GM04503 (cell line): ENCODE measurements around the gene EVC.

Experiments used
- DNase-seq: peaks from one replicate; pipeline ENCODE4 v3.0.0-alpha.2; 2012; ENCODE audit warnings: low read depth

The EVC gene

GRCh38 chr4:5757091-5757490 is 46.1 kb downstream of the EVC start:
- DNase-seq = no peak

GRCh38 chr4:5757536-5757935 is 46.5 kb downstream of the EVC start:
- DNase-seq = no peak

DNA sequence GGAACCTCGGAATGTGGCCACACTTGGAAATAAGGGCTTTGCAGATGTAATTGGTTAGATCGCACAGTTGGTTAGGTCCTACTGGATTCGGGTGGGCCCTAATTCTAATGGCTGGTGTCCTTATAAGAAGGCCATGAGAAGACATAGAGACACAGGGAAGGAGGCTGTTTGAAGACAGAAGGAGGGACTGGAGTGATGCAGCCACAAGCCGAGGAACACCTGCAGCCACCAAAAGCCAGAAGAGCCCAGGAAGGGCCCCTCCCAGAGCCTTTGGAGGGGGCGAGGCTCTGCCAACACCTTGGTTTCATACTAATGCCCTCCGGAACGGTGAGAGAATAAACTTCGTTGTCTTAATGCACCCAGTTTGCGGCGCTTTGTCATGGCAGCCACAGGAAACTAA is 47.0 kb downstream of the EVC start:
- no peak for DNase-seq

DNA sequence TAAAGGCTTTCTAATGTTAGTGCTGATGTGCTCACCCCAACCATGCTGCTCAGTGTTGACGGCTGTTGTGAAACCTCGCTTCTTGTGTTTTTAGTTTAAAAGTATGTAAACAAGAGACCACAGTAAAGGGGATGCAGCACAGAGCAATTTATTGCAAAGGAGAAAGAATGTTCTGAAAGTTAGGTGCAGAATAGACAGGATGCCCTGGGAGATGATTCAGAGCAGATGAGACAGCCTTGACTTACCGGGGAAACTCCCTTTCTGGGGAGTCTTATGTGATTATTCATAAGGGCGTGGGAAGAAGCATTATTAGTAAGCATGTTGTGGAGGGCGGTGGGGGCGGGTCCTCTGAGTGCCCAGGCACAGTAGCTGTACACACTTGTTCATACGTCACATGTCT is 47.7 kb downstream of the EVC start:
- peak; percentile 99 for DNase-seq

GRCh38 chr4:5759236-5760075 is 48.5 kb downstream of the EVC start:
- DNase-seq = no peak

- no peak for DNase-seq
These were observed 49.2 kb downstream of the EVC start for GRCh38 chr4:5760246-5760645.

GRCh38 chr4:5760936-5761480 is 50.0 kb downstream of the EVC start:
- no peak for DNase-seq

DNA sequence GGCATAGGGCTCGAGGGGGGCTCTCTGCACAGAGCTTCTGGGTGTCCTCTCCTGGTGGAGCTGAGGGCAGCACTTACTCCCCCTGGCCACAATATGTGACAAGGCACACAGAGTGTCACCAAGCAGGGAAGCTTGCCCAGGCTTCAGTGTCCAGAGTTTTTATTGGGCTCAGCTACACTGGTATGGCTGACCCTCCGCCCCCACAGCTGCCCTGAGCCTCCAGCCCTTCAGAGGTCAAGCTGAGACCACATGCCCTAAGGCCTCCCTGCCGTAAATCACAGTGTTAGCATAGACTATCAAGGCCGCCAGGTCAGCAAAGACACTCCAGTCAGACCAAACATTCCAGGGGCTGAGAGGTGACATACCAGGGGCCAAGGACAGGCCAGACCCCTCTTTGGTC is 59.0 kb downstream of the EVC start:
- DNase-seq = no peak

- DNase-seq = no peak
These were observed 61.7 kb downstream of the EVC start for GRCh38 chr4:5772528-5773270.

DNA sequence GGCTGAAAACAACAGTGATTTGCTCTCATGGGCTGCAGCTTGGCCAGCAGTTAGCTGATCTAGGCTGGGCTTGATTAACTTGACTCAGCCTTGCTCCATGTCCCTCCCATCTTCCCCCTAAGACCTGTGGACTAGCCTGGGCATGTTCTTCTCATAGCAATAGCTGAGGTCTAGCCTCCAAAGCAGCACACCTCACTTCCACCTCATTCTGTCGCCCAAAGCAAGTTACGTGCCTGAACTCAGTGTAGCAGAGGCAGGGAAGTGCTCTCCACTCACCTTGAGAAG is 62.2 kb downstream of the EVC start:
- DNase-seq = no peak

DNA sequence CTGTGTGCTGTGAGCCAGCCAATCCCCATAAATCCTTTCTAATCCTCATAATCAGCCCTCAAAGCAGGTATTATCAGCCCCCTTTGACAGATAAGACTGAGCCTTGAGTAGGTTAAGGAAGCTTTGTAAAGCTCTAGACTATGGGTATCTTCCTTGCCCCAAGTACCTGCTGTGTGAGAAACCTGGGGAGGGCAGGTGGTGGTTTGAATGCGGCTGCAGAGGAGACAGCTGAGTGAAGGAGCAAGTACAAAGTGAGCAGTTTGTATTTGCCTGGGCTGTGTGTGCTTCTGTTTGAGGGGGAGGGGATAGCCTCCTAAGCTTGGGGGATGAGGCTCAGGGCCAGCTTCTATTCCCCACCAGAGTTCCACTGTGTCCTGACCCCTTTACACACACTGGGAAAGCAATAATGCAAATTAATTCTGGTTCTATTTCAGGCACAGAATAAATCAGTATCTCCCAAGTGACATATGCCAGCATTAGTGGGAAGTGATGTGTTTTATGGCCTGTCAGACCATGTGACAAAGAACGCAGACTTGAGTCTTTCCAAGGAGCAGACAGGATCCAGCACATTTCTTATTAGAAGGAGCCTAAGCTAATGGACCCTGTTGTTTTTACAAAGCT is 63.5 kb downstream of the EVC start:
- DNase-seq = no peak

DNA sequence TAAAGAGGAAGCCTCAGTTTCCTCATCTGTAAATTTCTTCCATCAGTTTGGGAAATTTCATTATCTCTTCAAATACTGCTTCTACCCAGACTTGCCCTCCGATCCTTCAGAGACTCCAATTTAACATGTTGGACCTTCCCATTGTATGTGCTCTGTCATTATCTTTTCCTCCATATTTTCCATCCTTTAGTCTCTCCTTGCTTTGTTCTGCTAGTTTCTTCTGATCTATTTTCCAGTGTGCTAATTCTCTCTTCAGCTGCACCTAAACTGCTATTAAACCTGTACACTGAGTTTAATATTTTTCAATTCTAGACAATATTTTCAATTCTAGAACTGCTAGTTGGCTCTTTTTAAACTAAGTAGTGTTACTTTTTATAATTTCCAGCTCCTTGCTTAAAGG is 65.5 kb downstream of the EVC start:
- no peak for DNase-seq

DNA sequence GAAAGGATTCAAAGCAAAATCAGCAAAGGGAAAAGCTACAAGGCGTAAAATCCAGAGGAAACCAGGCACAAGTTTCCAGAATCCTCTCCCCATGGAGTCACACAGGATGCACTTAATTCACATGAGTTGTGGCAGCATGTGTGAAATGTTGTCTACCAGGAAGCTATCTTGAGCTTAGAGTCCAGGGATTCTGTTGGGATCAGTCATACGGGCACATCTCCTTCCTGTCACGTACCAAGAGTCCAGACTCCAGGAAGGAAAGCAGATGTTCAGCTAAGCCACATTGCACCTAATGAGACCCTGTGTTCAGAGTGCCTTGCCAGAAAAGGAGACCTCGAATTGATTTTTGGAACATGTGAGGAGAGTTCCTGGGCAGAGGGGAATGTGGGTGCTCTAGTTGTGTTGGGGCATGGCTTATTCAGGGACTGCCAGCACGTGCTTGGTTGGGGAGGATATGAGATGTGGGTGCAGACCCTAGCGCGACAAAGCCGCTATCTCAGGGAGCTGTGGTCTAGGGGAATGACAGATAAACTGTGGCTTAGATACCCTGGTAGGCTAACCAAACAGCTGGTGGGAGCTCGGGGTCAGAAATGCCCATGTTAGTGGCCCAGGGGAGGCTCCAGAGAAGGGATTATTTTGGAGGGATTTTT is 70.0 kb downstream of the EVC start:
- peak; percentile 86 for DNase-seq

- DNase-seq = no peak
These were observed 70.7 kb downstream of the EVC start for GRCh38 chr4:5781691-5782090.

DNA sequence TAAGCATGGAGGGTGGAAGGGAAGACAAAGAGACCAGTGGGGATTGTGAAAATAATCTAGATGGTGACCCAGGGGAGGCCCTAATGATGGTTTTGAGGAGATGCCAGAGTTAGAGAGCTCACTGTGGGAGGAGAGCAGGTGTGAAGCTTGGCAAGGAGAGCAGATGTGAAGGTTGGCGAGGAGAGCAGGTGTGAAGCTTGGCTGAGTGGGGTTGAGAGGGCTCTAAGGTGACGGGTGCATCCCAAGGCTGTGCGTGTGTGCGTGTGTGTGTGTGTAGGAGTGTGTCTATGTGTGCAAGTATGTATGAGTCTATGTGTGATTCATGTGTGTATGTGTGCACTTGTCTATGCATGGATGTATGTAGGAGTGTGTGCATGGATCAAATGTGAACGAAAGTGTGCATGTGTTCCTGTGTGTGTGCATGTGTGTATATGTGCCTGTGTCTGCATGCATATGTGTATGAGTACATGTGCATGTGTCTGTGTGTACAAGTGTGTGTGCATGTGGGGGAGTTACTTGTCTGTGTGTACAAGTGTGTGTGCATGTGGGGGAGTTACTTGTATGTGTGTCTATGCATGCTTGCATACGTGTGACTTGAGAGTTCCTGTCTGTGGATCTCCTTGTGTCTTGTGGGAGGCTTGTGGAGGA is 72.0 kb downstream of the EVC start:
- no peak for DNase-seq

DNA sequence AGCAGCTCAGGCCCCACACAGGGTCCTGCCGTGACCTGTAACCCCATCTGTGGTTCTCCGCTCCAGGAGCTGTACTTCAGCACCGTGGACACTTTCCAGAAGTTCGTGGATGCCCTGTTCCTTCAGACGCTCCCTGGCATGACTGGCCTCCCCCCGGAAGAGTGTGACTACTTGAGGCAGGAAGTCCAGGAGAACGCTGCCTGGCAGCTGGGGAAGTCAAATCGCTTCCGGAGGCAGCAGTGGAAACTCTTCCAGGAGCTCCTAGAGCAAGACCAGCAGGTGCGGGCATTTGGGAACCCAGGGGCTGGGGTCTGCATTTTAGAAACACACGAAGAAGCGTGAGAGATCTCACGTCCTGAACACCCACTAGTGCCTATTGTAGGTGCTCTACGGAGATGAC is 72.5 kb downstream of the EVC start:
- no peak for DNase-seq

GRCh38 chr4:5784021-5784420 is 73.0 kb downstream of the EVC start:
- no peak for DNase-seq

- DNase-seq = no peak
These were observed 74.1 kb downstream of the EVC start for GRCh38 chr4:5784960-5785611.

DNA sequence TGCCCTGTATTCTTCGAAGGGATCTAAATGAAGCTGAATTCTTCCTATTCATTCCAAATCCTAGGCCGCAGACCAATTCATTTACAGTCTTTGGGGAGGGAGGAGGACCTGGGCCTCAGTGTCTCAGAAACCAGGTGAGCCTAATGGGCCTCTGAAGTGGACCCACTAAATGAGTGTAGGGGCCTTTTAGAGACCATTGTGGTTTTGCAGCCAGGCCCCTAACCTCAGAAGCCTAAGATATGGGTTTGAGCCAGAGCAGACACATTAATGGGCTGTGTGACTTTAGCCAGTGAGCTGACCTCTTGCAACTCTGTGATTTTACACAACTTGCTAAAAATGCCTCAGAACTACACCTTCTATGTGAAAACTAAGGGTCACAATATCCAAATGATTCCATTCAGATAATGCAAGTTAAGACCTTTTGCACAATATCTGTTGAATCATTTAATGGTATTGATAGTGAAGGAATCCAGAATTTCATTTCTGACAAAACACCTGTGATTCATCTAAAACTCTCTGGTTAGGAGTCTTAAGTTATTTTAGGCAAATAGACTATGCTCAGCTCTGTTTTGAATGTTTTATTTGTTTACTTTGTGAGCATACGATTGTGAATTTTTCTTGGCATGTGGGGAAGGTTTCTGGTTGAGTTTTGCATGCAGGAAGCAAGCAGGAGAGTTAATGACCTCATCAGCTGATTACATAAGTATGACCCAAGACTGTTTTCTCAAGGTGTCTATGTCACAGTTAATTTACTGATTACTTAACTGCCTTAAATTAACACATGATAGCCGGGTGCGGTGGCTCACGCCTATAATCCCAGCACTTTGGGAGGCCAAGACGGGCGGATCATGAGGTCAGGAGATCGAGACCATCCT is 75.0 kb downstream of the EVC start:
- peak; percentile 68 for DNase-seq

DNA sequence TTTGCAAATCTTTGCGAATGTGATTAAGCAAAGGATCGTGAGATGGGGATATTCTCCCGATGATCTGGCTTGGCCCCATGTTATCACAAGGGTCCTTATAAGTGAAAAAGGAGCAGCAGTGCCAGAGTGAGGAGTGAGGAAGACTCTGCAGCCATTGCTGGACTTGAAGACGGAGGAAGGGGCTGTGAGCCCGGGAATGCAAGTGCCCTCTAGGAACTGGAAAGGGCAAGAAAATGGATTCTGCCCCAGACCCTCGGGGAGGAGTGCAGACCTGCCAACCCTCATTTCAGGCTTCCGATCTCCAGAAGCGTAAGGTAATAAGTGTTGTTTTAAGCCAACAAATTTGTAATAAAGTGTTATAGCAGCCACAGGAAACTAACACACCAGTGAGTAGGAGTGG is 76.3 kb downstream of the EVC start:
- no peak for DNase-seq

- DNase-seq = no peak
These were observed 77.1 kb downstream of the EVC start for GRCh38 chr4:5788144-5788543.
